Activated CD4-positive, CD25-positive, alpha-beta regulatory T cell treated with anti-CD3 and anti-CD28 coated beads, Interleukin-2, amount 50 U/mL, for 72 hours (primary cell): ENCODE measurements around the gene SPCS3.
"Not testable (repeated sequence)": the region's sequence is repeated elsewhere in the genome, so short reads cannot be mapped to it uniquely, and the experiment has no call there.

Experiments
- DNase-seq: peaks from one replicate; pipeline ENCODE4 v3.0.0; 2021

The SPCS3 gene

GRCh38 chr4:176319704-176320339 lies at the start of gene SPCS3:
Gene SPCS3, plus strand, starts transcription at chr4:176319966. Its CDS starts 111 bp downstream, at chr4:176320077.
- peak; percentile 94 for DNase-seq

GRCh38 chr4:176270669-176271068 lies 49.1 kb upstream of the SPCS3 start:
- no peak for DNase-seq

GRCh38 chr4:176271749-176272148 lies 48.0 kb upstream of the SPCS3 start:
- no peak for DNase-seq

GRCh38 chr4:176272799-176273198 lies 47.0 kb upstream of the SPCS3 start:
- DNase-seq: no peak

GRCh38 chr4:176273736-176274135 lies 46.0 kb upstream of the SPCS3 start:
- DNase-seq: no peak

- no peak for DNase-seq
Measured at GRCh38 chr4:176274441-176274840, 45.3 kb upstream of the SPCS3 start.

- DNase-seq: no peak
Measured at GRCh38 chr4:176276710-176277109, 43.1 kb upstream of the SPCS3 start.

- no peak for DNase-seq
Measured at GRCh38 chr4:176277162-176277904, 42.4 kb upstream of the SPCS3 start.

GRCh38 chr4:176279560-176279959 lies 40.2 kb upstream of the SPCS3 start:
- not testable (repeated sequence) for DNase-seq

GRCh38 chr4:176286728-176287127 lies 33.0 kb upstream of the SPCS3 start:
- no peak for DNase-seq

GRCh38 chr4:176287546-176287945 lies 32.2 kb upstream of the SPCS3 start:
- DNase-seq: no peak

- no peak for DNase-seq
Measured at GRCh38 chr4:176288020-176288419, 31.7 kb upstream of the SPCS3 start.

- DNase-seq: no peak
Measured at GRCh38 chr4:176289561-176289960, 30.2 kb upstream of the SPCS3 start.

- DNase-seq: no peak
Measured at GRCh38 chr4:176290520-176290919, 29.2 kb upstream of the SPCS3 start.

- DNase-seq: no peak
Measured at GRCh38 chr4:176291748-176292147, 28.0 kb upstream of the SPCS3 start.

- DNase-seq: no peak
Measured at GRCh38 chr4:176292920-176293319, 26.8 kb upstream of the SPCS3 start.

GRCh38 chr4:176293660-176294059 lies 26.1 kb upstream of the SPCS3 start:
- no peak for DNase-seq

GRCh38 chr4:176295907-176296306 lies 23.9 kb upstream of the SPCS3 start:
- not testable (repeated sequence) for DNase-seq

- no peak for DNase-seq
Measured at GRCh38 chr4:176298664-176299063, 21.1 kb upstream of the SPCS3 start.

GRCh38 chr4:176300036-176300435 lies 19.7 kb upstream of the SPCS3 start:
- no peak for DNase-seq

- no peak for DNase-seq
Measured at GRCh38 chr4:176300565-176300964, 19.2 kb upstream of the SPCS3 start.

- no peak for DNase-seq
Measured at GRCh38 chr4:176302283-176303275, 17.2 kb upstream of the SPCS3 start.

GRCh38 chr4:176303938-176304337 lies 15.8 kb upstream of the SPCS3 start:
- no peak for DNase-seq
